Middle frontal gyrus (tissue), 1 donor: ENCODE measurements around the gene CHMP5.
A peak's percentile ranks its signal among the peaks of the same experiment; 100 is the strongest.

Source experiments
- DNase-seq: peaks from one replicate; pipeline ENCODE4 v3.0.0-alpha.2; 2015; ENCODE audit warnings: low spot score; ENCODE audit errors: extremely low spot score

CHMP5 gene

GRCh38 chr9:33273266-33273971, 8.6 kb downstream of the CHMP5 start:
- no peak for DNase-seq

- no peak for DNase-seq
Observed at GRCh38 chr9:33273972-33274328, 9.1 kb downstream of the CHMP5 start.

GRCh38 chr9:33277484-33277883, 12.6 kb downstream of the CHMP5 start:
- DNase-seq: no peak

- DNase-seq: no peak
Observed at GRCh38 chr9:33285502-33285901, 20.7 kb downstream of the CHMP5 start.

GRCh38 chr9:33287087-33287490, 22.2 kb downstream of the CHMP5 start:
- peak; percentile 39 for DNase-seq

- no peak for DNase-seq
Observed at GRCh38 chr9:33288235-33288634, 23.4 kb downstream of the CHMP5 start.

- no peak for DNase-seq
Observed at GRCh38 chr9:33288828-33289483, 24.1 kb downstream of the CHMP5 start.

- DNase-seq: no peak
Observed at GRCh38 chr9:33289496-33289895, 24.6 kb downstream of the CHMP5 start.

GRCh38 chr9:33289936-33290246, 25.0 kb downstream of the CHMP5 start:
- DNase-seq: no peak

- peak; percentile 97 for DNase-seq
Observed at GRCh38 chr9:33290247-33291030, 25.6 kb downstream of the CHMP5 start, which contains the start of gene NFX1. Gene NFX1 (plus strand): TSS chr9:33290516. CDS start chr9:33290573, 57 bp downstream.

- DNase-seq: no peak
Observed at GRCh38 chr9:33291031-33291397, 26.2 kb downstream of the CHMP5 start.

GRCh38 chr9:33291901-33292300, 27.1 kb downstream of the CHMP5 start:
- no peak for DNase-seq

GRCh38 chr9:33293782-33294181, 28.9 kb downstream of the CHMP5 start:
- no peak for DNase-seq

- no peak for DNase-seq
Observed at GRCh38 chr9:33294670-33295432, 30.0 kb downstream of the CHMP5 start.

GRCh38 chr9:33295571-33295970, 30.7 kb downstream of the CHMP5 start:
- no peak for DNase-seq

- DNase-seq: peak; percentile 15
Observed at GRCh38 chr9:33297432-33297831, 32.6 kb downstream of the CHMP5 start.

GRCh38 chr9:33300546-33300945, 35.7 kb downstream of the CHMP5 start:
- no peak for DNase-seq

GRCh38 chr9:33304362-33304761, 39.5 kb downstream of the CHMP5 start:
- no peak for DNase-seq

GRCh38 chr9:33306037-33306436, 41.2 kb downstream of the CHMP5 start:
- DNase-seq: no peak

GRCh38 chr9:33307067-33307466, 42.2 kb downstream of the CHMP5 start:
- DNase-seq: no peak

- DNase-seq: no peak
Observed at GRCh38 chr9:33309903-33310302, 45.1 kb downstream of the CHMP5 start.

- no peak for DNase-seq
Observed at GRCh38 chr9:33310748-33311147, 45.9 kb downstream of the CHMP5 start.
